Breast epithelium (tissue), 3 donors: ENCODE measurements around the gene VLDLR.

Source experiments
- POLR2A ChIP-seq: fragments of 450-650 bp; IDR thresholded peaks from one replicate; pipeline ENCODE4 v1.6.1; 2016; ENCODE audit warnings: antibody characterized with exemption, mild to moderate bottlenecking, moderate library complexity
- POLR2AphosphoS5 ChIP-seq, 3 donors: sonication (generic); formaldehyde crosslinking; IDR thresholded peaks; one replicate each; pipeline ENCODE4 v1.6.1; 2017; ENCODE audit warnings: antibody characterized with exemption in 3 of 3
- TF ChIP-seq, protein P1 (sequence below), 3 donors: fragments of 450-650 bp; IDR thresholded peaks; one replicate each; pipeline ENCODE4 v1.5.1; 2016 to 2017; ENCODE audit warnings: antibody characterized with exemption in 3 of 3, mild to moderate bottlenecking in 3 of 3, moderate library complexity in 3 of 3

DNA sequence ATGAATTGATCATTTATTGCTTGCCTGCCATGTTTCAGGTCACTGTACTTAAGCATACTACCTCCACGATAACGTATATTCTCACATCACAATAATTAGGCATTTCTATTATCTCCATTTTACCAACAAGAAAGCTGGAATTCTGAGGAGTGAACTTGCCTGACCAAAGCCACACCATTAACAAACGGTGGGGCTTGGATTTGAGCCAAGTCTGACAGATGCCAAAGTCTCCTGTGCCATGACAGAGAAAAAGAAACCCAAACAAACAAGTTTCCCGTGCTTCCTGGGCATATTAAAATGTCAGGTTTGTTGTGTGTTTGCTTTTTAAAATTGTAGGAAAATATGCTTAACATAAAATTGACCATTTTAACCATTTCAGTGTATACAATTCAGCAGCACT, 54.9 kb downstream of the VLDLR start:
- TF ChIP-seq, protein P1, sequence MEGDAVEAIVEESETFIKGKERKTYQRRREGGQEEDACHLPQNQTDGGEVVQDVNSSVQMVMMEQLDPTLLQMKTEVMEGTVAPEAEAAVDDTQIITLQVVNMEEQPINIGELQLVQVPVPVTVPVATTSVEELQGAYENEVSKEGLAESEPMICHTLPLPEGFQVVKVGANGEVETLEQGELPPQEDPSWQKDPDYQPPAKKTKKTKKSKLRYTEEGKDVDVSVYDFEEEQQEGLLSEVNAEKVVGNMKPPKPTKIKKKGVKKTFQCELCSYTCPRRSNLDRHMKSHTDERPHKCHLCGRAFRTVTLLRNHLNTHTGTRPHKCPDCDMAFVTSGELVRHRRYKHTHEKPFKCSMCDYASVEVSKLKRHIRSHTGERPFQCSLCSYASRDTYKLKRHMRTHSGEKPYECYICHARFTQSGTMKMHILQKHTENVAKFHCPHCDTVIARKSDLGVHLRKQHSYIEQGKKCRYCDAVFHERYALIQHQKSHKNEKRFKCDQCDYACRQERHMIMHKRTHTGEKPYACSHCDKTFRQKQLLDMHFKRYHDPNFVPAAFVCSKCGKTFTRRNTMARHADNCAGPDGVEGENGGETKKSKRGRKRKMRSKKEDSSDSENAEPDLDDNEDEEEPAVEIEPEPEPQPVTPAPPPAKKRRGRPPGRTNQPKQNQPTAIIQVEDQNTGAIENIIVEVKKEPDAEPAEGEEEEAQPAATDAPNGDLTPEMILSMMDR (IDR thresholded peaks at IDR 0.05) = no peak
- TF ChIP-seq POLR2A (no peak), POLR2AphosphoS5 (IDR thresholded peaks at IDR 0.05) (no peak)
